GM12801 (cell line): Measurements from ENCODE around the gene CENPX.

ENCODE experiments used
- CTCF ChIP-seq: IDR thresholded peaks from one replicate; pipeline ENCODE4 v1.5.1; 2011; ENCODE audit warnings: control low read depth; ENCODE audit not compliant: insufficient read length; ENCODE audit errors: extremely low read depth

CENPX gene

GRCh38 chr17:81993729-81994592, 28.7 kb downstream of the CENPX start:
- no peak for TF ChIP-seq CTCF

DNA sequence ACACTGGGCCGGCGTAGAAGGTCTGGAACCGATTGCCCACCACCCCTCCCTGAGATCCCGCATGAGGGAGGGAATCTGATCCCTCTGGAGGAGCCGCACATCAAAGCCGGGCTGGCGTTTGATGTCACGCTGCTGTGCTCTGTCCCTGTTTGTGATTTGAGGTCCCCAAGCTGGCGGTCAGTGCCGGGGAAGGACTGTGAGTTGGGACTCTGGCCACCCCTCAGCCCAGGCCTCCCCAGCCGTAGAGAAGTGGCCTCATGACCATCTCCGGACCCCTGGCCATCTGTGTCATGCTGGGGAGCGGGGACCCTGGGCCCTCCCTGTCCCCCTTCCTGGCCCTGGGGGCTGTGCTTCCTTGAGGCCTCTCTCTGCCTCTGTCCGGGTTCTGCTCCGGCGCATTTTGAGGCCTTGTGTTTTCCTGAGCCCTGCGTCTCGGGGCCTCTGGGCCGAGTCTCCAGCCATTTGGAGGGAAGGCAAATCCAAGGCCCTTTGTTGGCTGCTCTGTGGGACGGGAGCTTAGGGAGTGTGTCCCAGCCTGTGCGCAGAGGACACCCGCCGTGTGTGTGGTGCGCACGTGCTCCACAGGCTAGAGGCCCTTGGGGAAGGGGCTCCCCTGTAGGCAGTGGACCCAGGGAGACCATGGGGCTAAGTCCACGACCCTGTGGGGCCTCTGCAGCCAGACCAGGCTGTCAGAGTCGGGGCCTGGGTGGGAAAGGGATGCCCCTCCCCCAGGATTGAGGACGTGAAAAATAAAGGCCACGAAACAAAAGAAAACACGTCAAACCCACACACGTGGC, 30.2 kb downstream of the CENPX start:
- TF ChIP-seq CTCF: no peak

DNA sequence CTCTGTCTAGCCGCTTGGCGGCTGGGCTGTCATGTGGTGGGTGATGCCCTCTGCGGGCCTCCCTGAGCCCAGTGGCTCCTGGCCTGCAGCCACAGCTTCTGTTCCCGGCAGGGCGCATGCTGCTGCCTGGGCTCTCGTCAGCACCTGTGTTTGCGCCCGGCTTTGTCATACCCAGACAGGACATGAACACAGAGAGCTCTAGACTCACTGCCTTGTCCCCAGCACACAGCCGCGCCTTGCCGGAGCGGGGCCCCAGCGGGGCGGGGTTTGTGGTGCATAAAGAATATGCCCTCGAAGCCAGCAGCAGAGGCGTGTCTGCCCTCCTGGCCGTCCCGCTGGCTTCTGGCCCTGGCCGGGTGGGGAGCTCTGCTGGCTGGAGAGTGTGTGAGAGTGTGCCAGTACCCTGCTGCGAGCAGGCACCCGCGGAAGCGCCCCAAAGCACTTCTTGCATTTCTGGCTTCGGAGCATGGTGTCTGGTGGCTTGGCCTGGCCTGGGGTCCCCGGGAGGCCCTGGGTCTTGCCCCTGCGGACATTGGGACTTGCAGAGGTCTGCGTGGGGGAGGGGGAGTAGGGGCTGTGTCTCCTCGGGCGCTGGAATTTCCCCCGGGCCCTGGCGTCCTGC, 30.9 kb downstream of the CENPX start:
- no peak for TF ChIP-seq CTCF

DNA sequence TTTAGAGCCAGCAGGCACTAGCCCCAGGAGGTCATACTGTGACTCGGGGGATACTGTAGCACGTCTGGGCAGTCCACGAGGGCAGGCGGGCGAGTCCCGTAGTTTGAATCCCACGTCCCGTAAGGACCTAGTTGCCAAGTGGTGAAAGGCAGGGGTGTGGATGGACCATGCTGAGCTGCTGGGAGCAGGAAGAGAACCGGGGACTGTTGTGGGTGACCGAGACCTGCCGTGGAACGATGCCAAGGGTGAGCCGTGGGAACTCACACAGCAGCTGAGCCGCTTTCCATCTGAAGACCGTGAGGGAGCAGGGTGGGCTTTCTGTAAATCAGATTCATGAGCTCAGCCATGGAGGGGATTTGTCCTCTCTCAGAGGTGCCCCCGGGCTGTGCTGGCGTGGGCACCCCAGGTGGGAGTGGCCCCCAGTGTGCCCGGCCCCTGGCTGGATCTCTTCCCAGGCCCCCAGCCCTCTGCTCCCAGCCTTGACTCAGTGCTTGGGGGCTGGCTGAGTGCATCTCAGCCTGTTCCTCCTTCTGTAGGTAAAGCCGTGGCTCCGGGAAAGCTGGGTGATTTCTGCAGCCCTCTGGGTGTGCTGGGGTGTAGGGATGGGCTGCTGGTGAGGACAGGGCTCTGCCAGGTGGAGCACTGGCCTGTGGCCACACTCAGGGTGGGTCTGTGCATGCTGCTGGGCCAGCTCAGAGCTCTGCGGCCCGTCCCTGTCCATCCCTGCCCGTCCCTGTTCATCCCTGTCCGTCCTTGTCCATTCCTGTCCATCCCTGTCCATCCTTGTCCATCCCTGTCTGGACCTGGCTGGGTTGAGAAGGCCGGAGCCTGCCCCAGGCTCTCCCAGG, 31.6 kb downstream of the CENPX start:
- TF ChIP-seq CTCF: no peak

- no peak for TF ChIP-seq CTCF
Measured at GRCh38 chr17:81987161-81987770, 35.4 kb downstream of the CENPX start.

- no peak for TF ChIP-seq CTCF
Measured at GRCh38 chr17:81986606-81987005, 36.1 kb downstream of the CENPX start.
